Myocyte (in vitro differentiated cells): Measurements from ENCODE around the gene KATNBL1. TPM values are rescaled to one million over a fixed set of nuclear protein-coding genes. Genes with fewer than 3 reads are reported as not detected.
A peak's percentile ranks its signal among the peaks of the same experiment; 100 is the strongest.

Experiments used
- DNase-seq: peaks from one replicate; pipeline ENCODE4 v3.0.0-alpha.2; 2012; ENCODE audit warnings: low read depth
- polyA plus RNA-seq: library from polyadenylated mRNA; unstranded; fragments of >200 nt; gene quantifications from one replicate; pipeline ENCODE4 v1.2.1, GENCODE V29; 2012; ENCODE audit warnings: missing spikeins
- total RNA-seq: library from RNA; depleted of rRNA; stranded (reverse); fragments of >200 nt; gene quantifications from 2 replicates; pipeline ENCODE4 v1.2.3, GENCODE V29; 2014

Gene KATNBL1, protein sequence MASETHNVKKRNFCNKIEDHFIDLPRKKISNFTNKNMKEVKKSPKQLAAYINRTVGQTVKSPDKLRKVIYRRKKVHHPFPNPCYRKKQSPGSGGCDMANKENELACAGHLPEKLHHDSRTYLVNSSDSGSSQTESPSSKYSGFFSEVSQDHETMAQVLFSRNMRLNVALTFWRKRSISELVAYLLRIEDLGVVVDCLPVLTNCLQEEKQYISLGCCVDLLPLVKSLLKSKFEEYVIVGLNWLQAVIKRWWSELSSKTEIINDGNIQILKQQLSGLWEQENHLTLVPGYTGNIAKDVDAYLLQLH
- total RNA-seq = 69.8 and 80.0 TPM in 2 replicates
- 20.0 TPM for polyA plus RNA-seq

DNA sequence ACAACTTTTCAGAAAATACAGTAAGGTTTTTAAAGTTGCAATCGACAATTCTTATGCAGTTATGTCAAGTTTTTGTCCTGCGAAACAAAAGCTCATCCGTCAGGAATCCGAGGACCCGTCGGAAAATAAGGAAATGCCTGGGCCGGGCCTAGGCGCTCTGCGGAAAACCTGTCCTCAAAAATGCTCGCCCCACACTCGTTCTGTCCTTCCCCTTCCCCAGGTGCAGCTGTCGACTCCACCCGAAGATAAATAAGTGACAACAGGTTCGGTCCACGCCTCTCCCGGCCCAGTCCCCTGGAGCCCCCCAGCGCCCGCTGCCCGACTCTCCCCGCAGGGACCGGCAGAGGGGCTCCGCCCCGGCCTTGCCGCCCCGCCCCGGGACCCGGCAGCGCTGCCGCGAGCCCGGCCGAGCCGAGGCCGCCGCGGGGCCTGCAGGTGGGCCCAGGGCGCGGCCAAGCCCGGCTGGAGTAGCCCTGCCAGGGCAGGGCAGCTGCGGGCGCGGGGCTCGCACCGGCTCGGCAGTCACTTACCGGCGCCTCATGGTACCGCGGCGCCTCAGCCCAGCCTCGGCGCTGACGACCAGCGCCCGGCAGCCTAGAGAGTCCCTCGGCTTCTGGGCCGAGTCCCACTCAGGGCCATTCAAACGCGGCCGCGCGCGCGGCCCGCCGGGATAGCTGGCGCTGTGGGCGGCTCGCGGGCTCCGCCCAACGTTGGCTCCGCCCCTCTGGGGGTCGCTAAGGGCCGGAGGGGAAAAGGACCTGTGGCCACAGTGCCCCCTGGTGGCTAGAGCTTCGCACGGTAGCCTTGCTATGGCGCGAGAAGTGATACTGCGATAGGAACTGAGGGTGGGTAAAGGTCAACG lies at the start of gene KATNBL1:
KATNBL1 (minus strand) TSS at position 676 of the 862 bp plus-strand sequence. CDS start 46,420 bp downstream, outside the sequence.
- DNase-seq = peak; percentile 96

DNA sequence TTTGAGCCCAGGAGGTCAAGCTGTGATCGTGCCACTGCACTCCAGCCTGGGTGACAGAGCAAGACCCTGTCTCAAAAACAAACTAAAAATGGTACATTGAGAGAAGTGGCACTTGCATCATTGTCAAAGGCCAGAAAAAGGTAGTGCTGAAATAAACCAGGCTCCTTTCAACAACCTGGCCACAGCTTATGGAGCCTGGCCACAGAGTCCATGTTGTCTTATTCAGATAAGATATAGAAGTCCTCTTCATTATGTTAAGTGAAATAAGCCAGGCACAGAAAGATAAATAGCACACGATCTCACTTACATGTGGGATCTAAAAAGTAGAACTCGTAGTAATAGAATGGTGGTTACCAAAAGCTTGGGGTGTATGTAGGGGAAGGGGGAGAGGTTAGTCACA lies 49.7 kb upstream of the KATNBL1 start:
- DNase-seq = no peak

DNA sequence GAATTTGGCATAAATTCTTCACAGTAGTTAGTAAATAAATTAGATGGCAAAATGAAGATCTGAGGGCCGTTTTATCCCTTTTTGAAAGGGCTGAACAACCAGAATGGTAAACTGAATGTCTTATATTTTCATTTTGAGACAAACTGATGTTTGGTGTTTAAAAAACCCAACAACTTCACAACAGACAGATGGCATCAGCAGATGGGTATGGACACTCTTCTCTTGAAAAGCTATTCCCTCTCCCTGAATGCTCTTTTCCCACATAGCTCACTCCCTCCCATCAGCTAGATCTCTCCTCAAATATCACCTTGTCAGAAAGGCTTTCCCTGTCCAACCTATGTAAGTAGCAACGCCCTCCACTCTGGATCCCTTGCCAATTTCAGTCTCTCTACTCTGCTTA lies 48.3 kb upstream of the KATNBL1 start:
- DNase-seq = no peak

DNA sequence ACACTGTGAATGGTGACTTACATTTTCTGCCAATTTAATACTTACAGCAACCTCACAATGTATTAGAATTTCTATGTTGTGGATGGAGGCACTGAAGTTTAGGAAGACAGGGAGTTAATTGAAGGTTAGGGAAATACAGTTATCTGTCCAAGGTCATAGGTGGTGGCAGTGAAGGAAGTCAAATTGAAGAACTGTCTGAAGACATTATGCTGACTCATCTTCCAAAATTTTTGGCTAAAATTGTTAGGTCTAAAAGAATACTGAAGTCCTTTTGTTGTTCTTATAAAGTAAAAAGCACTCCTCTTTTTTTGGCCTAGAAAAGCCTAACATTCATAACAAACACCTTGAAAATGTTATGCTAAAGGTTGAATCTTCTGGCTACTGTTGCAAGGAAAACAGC lies 42.6 kb upstream of the KATNBL1 start:
- DNase-seq = no peak

DNA sequence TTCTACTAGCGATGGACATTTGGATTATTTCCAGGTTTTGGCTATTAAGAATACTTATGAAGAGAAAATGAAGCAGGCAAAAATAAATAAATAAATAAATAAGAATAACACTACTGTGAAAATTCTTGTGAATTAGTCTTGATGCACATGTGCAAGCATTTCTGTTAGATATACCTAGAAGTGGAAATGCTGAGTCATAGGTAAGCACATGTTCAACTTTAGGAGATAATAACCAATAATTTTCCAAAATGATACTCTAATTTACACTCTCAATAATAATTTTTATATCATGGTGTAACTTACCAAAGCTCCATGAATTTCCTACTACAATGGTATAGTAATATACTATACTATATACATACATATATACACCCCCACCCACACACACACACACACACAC lies 38.3 kb upstream of the KATNBL1 start:
- DNase-seq = no peak

DNA sequence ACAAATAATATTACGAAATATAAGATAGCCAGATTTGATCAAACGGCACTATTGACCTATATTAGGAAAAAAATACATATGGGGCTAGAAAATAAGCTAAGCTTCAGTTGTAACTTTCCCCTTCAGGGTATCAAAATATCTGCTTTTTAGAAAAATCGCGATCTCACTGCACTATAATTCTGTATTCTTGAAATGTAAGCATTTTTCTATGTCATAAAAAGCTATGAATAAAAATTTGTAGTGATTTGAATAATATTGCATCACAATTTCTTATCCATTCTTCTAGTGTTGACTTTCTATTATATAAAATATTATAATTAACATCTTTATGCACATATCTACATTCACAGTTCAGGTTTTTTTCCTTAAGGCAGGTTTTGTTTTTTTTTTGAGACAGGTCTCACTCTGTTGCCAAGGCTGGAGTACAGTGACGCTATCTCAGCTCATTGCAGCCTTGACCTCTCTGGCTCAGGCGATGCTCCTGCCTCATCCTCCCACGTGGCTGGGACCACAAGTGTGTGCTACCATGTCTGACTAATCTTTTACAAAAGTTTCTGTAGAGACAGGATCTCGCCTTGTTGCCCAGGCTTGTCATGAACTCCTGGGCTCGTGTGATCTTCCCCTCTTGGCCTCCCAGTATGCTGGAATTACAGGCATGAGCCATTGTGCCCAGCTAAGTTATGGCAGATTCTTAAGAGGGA lies 36.5 kb upstream of the KATNBL1 start:
- DNase-seq = no peak

DNA sequence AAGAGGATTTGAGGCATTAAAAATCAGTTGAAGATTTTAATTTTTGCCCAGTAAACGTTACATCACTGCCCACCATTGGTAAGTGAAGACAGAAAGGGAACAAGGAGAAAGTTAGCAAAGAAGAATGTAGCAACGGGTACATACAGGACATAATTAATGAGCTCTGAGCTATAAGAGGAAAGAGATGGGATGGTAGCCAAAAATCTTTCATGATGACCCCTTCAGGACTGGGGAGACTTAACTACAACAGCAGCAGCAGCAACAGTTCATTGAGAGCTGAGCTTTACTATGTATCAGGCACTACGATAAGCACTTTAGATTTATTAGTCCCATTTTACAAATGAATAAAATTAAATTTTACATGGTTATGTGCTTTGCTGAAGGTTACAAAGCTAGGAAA lies 33.3 kb upstream of the KATNBL1 start:
- DNase-seq = no peak

DNA sequence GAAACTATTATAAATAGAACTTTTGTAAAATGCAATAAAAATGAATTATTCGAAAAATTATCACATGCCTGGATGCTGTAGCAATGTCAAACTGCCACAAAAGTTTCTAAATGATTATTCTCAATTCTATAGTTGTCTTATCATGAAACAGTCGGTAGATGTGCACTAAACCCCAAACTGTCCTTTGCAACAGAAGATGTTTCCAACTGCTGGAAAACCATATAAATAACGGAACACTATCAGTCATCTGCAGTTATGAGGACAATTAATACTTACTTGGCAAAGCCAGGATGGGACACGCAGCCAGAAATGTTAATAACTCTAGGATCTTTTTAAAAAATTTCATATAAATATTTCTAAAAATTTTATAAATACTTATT lies 32.4 kb upstream of the KATNBL1 start:
- no peak for DNase-seq

DNA sequence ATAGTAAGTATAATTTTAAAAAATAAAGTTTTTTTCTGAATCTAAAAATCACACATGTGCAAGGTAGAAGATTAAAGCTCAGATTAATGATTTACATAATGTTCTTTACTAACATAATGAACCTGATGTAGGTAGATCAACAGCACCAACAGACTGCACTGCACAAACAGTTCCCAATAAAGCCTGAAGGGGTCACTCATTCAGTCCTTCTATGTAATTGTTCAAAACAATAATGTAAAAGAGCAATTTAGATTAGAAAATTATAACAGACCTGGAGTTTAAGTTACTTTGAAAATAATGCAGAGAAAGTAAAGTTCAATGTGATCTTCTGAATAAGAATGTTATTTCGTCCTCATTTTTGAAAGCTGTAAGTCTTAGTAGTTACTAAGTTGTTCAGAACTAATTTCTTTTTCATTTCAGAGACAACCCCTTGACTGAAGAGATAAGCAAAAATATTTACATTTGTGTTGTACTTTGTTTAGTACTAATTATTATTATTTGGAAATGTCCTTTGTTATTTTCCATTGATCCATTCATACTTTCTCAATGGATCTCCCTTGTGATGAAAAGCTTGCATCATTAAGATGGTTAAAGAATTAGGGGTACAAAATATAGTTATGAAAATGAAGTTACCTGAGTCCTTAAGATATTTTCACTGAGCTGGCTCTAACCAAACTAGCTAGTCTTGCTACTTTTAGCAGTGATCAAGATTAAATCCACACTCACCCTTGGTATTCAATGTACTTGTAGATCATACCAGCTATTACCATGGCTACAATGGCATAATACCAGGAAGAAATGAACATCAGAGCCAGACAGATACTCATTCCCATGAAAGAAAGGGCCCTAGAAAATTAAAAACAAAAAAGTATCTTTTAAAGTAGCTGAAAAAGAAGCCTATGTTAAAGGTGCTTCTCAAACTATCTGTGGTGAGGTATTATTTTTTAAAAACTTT lies 31.8 kb upstream of the KATNBL1 start:
- peak; percentile 50 for DNase-seq

DNA sequence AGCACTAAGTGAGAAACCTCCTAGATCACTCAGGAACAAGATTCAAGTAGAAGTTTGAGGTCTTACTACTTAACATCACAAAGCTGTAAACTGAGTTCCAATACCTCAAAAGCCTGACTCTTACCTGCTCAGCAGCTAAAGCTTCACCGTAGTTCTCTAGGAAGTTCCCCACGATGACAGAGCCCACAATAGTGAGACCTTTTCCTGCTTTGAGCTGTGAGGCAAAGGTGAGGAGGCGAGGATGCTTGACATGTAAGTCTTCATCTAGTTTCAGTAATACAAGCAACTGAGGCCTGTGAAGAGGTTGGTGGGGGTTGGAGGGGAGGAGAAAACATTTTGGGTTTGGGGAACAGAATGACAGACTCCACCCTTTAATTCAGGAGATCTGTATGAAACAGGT lies 30.6 kb upstream of the KATNBL1 start:
- DNase-seq = no peak

DNA sequence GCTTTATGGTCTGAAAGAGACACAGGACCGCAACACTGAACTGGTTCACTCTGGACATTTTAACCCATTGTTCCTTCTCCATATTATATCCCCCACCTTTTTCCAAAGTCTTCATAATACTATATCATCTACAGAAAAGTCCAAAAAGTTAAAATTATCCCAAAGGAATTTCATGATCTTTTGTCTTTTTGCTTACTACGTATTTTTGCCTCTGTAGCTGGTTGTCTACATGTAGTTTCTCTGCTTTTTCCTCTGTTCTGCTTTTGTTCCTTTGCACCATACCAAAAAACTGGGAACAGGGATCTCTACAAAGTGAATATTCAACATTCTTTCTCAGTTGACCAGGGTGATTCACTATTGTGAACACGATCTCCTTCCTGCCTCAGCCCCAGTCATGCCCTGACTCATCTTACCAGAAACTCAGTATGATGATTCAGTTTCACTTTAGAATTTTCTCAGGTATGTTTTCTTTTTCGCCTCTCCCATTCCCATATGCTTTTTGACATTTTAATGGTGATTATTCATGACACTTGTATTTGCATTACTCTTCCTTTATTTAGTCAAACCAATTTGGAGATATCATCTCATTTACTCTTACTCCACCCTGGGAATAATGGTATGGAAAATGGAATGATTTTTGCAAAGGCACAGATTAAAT lies 29.4 kb upstream of the KATNBL1 start:
- peak; percentile 69 for DNase-seq

DNA sequence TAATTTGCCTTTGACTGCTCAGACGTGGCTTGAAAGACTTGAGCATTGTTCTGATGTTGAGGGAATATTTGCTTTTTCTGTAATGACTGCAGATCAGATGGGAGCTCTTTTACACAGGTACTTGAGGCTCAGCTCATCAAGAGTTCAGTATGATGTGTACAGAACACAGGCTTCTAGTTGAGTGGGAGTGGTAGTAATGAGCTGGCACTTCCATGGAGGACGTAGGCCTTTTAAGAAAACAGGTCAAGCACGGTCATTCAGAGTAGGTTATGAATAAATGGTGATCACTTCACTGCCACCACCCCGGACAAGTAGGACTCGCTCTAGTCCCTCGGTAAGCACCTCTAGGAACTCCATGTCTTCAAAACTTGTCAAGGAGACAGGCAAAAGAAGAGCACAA lies 23.7 kb upstream of the KATNBL1 start:
- no peak for DNase-seq

DNA sequence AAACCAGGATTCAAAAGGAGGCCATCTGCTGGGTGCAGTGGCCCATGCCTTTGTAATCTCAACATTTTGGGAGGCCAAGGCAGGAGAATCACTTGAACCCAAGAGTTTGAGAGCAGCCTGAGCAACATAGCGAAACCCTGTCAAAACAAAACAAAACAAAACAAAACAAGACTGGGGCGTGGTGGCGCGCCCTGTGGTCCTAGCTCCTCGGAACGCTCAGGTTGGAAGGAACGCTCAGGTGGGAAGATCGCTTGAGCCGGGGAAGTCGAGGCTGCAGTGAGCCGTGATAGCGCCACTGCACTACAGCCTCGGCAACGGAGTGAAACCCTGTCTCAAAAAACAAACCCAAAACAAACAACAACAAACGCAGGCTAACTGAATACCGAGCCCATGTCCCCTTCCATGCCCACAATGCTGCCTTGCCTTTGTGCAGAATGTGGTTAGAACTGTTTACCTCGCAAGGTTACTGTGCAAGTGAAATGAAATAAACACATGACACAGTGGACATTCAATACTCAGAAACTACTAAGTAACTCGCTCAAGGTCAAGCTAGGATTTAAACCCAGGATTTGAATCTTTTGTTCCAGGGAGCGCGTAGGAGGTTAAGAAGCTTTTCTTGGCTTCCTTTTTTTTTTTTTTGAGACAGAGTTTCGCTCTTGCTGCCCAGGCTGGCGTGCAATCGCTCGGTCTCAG lies 14.2 kb upstream of the KATNBL1 start:
- DNase-seq = peak; percentile 13

DNA sequence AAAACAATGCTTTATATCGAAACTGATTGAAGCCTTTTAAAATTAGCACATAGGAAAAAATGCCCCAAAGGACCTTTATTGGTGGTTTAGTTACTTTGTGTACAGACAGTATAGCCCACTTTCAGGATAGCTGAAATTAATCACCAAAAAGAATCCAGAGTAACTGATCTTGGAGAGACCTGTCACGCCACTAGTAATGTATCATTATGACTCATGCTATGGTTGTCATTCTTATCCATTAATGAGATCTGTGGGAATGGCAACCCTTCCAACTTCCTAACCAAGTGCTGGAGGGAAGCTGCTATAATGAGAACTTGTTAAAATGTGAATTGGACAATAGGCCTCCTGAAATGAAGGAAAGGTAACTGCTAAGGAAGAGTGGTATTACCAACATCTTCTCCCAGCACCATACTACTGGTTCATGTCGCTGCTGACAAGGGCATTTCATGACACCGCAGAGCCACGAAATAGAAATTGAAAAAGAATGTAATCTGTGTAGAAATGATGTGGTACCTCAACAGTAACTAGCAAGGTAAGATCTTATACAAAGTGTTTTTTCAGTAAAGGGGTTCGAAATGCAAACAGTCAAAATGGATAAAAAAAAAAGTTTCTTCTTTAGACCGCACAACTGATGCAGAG lies 7.8 kb upstream of the KATNBL1 start:
- DNase-seq = peak; percentile 46

DNA sequence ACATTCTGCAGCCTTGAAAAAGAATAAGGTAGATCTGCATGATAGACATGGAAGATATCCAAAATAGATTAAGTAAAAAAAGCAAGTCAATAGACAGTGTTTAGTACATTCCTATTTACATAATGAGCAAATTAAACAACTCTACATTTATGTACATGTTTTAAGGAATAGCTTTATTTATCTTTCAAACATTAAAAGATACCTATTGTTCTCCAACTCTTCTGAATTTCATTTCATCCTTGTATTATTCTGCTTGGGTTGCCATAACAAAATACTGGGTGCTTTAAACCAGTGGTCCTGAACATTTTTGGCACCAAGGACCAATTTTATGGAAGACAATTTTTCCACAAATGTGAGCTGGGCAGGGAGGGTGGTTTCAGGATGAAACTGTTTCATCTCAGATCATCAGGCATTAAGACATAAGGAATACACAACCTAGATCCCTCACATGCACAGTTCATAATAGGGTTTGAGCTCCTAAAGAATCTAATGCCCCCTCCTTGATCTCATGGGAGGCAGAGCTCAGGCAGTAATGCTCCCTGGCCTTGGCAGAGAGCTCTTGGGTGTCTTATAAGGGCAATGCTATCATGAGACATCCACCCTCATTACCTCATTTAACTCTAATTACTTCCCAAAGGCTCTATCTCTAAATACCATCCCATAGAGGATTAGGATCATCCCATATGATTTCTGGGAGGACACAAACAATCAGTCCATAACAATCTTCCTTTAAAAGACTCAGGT lies 6.8 kb upstream of the KATNBL1 start:
- no peak for DNase-seq

DNA sequence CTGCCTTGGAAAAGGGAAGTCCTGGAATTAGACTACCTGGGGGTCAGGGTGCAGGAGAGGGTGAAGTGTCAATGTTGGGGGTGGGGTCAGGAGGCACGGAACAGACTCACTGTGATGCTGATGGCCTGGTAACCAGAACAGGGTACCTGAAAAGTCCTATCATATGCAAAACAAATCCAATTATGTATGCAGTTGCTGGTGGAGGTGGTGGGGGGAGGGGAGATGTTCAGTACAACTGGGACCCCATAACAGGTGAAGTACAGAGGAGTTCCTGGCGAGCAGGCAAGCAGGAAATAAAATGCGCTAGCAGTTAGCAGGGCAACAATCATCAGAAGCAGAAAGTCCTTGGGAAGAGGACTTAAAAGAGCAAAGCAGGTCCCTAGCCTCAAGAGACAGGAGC lies 4.2 kb upstream of the KATNBL1 start:
- no peak for DNase-seq

DNA sequence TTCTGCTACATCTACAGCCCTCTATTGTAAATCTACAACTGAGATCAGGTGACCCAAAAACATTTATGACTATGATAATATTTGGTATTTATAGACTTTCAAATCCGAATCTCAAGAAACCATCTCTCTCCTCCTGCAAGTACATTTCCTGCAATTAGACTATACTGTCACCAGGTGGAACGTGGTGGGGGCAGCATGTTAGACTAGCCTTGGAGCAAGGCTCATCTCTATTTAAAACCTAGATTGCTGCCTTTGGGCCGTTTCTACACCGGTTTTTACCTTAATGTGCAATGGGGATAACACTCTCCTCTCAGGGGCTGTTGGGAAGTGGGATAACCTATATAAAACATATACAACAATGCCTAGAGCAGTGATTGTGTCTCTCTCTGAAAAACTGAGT lies 3.8 kb upstream of the KATNBL1 start:
- DNase-seq = no peak

DNA sequence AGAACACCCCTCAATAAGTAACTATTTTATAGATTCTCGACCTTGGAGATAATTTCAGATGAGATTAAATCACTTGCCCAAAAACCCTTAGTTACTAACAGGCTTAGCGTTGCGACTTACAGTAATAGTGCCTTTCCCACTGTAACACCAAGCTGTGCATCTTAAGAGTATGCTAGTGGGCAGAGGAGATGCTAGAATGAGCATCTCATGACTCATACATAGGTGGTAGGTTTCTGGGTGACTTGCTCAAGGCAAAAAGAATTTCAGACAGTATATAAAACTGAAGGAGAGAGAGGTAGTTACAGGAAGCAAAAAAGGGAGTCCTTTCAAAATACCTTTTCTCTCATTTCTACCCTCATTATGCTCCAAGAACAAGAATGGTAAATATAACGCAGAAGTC lies 3.9 kb downstream of the KATNBL1 start:
- no peak for DNase-seq
